H9 (cell line): Measurements from ENCODE around the gene GLS. TPM values are rescaled to one million over a fixed set of nuclear protein-coding genes. Genes with fewer than 3 reads are reported as not detected.

ENCODE experiments used
- DNase-seq: peaks from one replicate; pipeline ENCODE4 v3.0.0-alpha.2; 2017
- H2AFZ ChIP-seq: one replicate; pipeline ENCODE4 v1.6.1; 2013; ENCODE audit warnings: mild to moderate bottlenecking, low read length, control low read depth, moderate library complexity
- H2AK5ac ChIP-seq: 2 replicates; pipeline ENCODE4 v1.6.1; 2013; ENCODE audit warnings: low read length, control low read depth, mixed read lengths; ENCODE audit not compliant: insufficient read length
- H2BK120ac ChIP-seq: one replicate; pipeline ENCODE4 v1.6.1; 2013; ENCODE audit warnings: low read depth, mild to moderate bottlenecking, low read length, control low read depth, inconsistent platforms; ENCODE audit not compliant: poor library complexity, severe bottlenecking
- H2BK12ac ChIP-seq: 2 replicates; pipeline ENCODE4 v1.6.1; 2013; ENCODE audit warnings: low read length, control low read depth, mixed read lengths, low read depth; ENCODE audit not compliant: insufficient read length
- H2BK15ac ChIP-seq: 2 replicates; pipeline ENCODE4 v1.6.1; 2013; ENCODE audit warnings: low read depth, low read length, control low read depth
- H2BK20ac ChIP-seq: one replicate; pipeline ENCODE4 v1.6.1; 2013; ENCODE audit warnings: low read depth, mild to moderate bottlenecking, low read length, control low read depth, inconsistent platforms; ENCODE audit not compliant: poor library complexity, severe bottlenecking
- H2BK5ac ChIP-seq: 2 replicates; pipeline ENCODE4 v1.6.1; 2013; ENCODE audit warnings: low read length, control low read depth, mixed read lengths; ENCODE audit not compliant: insufficient read length
- H3K14ac ChIP-seq: 2 replicates; pipeline ENCODE4 v1.6.1; 2013; ENCODE audit warnings: low read length, control low read depth; ENCODE audit not compliant: insufficient read depth
- H3K18ac ChIP-seq: 2 replicates; pipeline ENCODE4 v1.6.1; 2013; ENCODE audit warnings: low read depth, mild to moderate bottlenecking, mixed read lengths, low read length, control low read depth; ENCODE audit not compliant: insufficient read length
- H3K23ac ChIP-seq: 2 replicates; pipeline ENCODE4 v1.6.1; 2013; ENCODE audit warnings: low read length, control low read depth, mixed read lengths, low read depth; ENCODE audit not compliant: insufficient read length
- H3K23me2 ChIP-seq: 2 replicates; pipeline ENCODE4 v1.6.1; 2013; ENCODE audit warnings: low read depth, mild to moderate bottlenecking, mixed read lengths, low read length, control low read depth; ENCODE audit not compliant: insufficient read length, poor library complexity, severe bottlenecking
- H3K27ac ChIP-seq: 2 replicates; pipeline ENCODE4 v1.5.1; 2013; ENCODE audit warnings: low read length, control low read depth, mixed read lengths, low read depth; ENCODE audit not compliant: insufficient read length
- H3K27me3 ChIP-seq: 2 replicates; pipeline ENCODE4 v1.6.1; 2013; ENCODE audit warnings: low read length, control low read depth, inconsistent platforms; ENCODE audit not compliant: insufficient read depth
- H3K4ac ChIP-seq: 2 replicates; pipeline ENCODE4 v1.6.1; 2013; ENCODE audit warnings: low read depth, mild to moderate bottlenecking, control low read depth, inconsistent platforms, low read length, moderate library complexity
- H3K4me1 ChIP-seq: 2 replicates; pipeline ENCODE4 v1.6.1; 2013; ENCODE audit warnings: low read length, control low read depth, inconsistent platforms; ENCODE audit not compliant: insufficient read depth
- H3K4me2 ChIP-seq: 2 replicates; pipeline ENCODE4 v1.6.1; 2013; ENCODE audit warnings: low read length, control low read depth, mixed read lengths; ENCODE audit not compliant: insufficient read length, insufficient read depth
- H3K56ac ChIP-seq: 2 replicates; pipeline ENCODE4 v1.6.1; 2013; ENCODE audit warnings: low read depth, mild to moderate bottlenecking, mixed read lengths, low read length, control low read depth; ENCODE audit not compliant: insufficient read length
- H3K79me1 ChIP-seq: 2 replicates; pipeline ENCODE4 v1.6.1; 2013; ENCODE audit warnings: low read depth, mild to moderate bottlenecking, moderate library complexity, low read length, control low read depth, inconsistent platforms; ENCODE audit not compliant: insufficient read depth, poor library complexity, severe bottlenecking
- H3K79me2 ChIP-seq: 2 replicates; pipeline ENCODE4 v1.6.1; 2013; ENCODE audit warnings: low read length, control low read depth, inconsistent platforms; ENCODE audit not compliant: insufficient read depth
- H3K9ac ChIP-seq: 2 replicates; pipeline ENCODE4 v1.6.1; 2013; ENCODE audit warnings: low read length, control low read depth, mixed read lengths; ENCODE audit not compliant: insufficient read length; ENCODE audit errors: extremely low read depth
- H3K9me3 ChIP-seq: one replicate; pipeline ENCODE4 v1.6.1; 2013; ENCODE audit warnings: low read depth, low read length, inconsistent platforms; ENCODE audit not compliant: control insufficient read depth
- H3T11ph ChIP-seq: one replicate; pipeline ENCODE4 v1.6.1; 2013; ENCODE audit warnings: mild to moderate bottlenecking, low read length, control low read depth, inconsistent platforms
- H4K20me1 ChIP-seq: one replicate; pipeline ENCODE4 v1.6.1; 2013; ENCODE audit not compliant: control insufficient read depth, insufficient read length, insufficient read depth
- H4K5ac ChIP-seq: 2 replicates; pipeline ENCODE4 v1.6.1; 2013; ENCODE audit warnings: low read depth, mild to moderate bottlenecking, mixed read lengths, low read length, control low read depth; ENCODE audit not compliant: insufficient read length
- H4K8ac ChIP-seq: replicated peaks from 2 replicates; pipeline ENCODE4 v1.6.1; 2013; ENCODE audit warnings: low read length, control low read depth, mixed read lengths, low read depth; ENCODE audit not compliant: insufficient read length
- H4K91ac ChIP-seq: 2 replicates; pipeline ENCODE4 v1.6.1; 2013; ENCODE audit warnings: low read depth, mild to moderate bottlenecking, moderate library complexity, mixed read lengths, low read length, control low read depth; ENCODE audit not compliant: insufficient read length
- H3K27ac Mint-ChIP-seq, 3 experiments: 2 replicates in 2 of 3; 3 replicates in 1 of 3; pipeline ENCODE4 v1.8.0; 2020 to 2021; ENCODE audit warnings: mixed read lengths in 3 of 3, mild to moderate bottlenecking in 1 of 3, moderate library complexity in 1 of 3
- H3K27me3 Mint-ChIP-seq: 2 replicates; pipeline ENCODE4 v1.8.0; 2021; ENCODE audit warnings: low read depth, mild to moderate bottlenecking, moderate library complexity, mixed read lengths
- H3K36me3 Mint-ChIP-seq, 3 experiments: 2 replicates in 2 of 3; 3 replicates in 1 of 3; pipeline ENCODE4 v1.8.0; 2020 to 2021; ENCODE audit warnings: low read depth in 3 of 3, mixed read lengths in 3 of 3; ENCODE audit not compliant: insufficient read depth in 1 of 3
- H3K4me1 Mint-ChIP-seq, 2 experiments: 2 replicates each; pipeline ENCODE4 v1.8.0; 2020; ENCODE audit warnings: mixed read lengths in 2 of 2
- H3K4me3 Mint-ChIP-seq, 2 experiments: 2 replicates in 1 of 2; 3 replicates in 1 of 2; pipeline ENCODE4 v1.8.0; 2020 to 2021; ENCODE audit warnings: mild to moderate bottlenecking in 2 of 2, mixed read lengths in 2 of 2, moderate library complexity in 1 of 2
- H3K9me3 Mint-ChIP-seq, 2 experiments: 2 replicates in 1 of 2; 3 replicates in 1 of 2; pipeline ENCODE4 v1.8.0; 2020; ENCODE audit warnings: mild to moderate bottlenecking in 2 of 2, mixed read lengths in 2 of 2, moderate library complexity in 1 of 2
- CTCF ChIP-seq: fragments of 200-600 bp; sonication (generic); conservative IDR thresholded peaks from 3 replicates; pipeline ENCODE4 v1.8.0; 2021; ENCODE audit warnings: antibody characterized with exemption, mild to moderate bottlenecking
- WGBS: extraction: QIAGEN DNeasy Blood & Tissue Kit; methylation state at CpG from one replicate; pipeline ENCODE4 v1.1.7; 2013; ENCODE audit warnings: missing lambda C conversion rate, low lambda C conversion rate, mixed read lengths; ENCODE audit not compliant: insufficient read length; ENCODE audit errors: extremely low coverage; 5-methylcytosine and 5-hydroxymethylcytosine counted together
- total RNA-seq: library from RNA; stranded (reverse); gene quantifications from 2 replicates; pipeline ENCODE4 v1.2.1, GENCODE V29; 2021

GLS gene
- total RNA-seq, 1 experiment from 2014 or later = 69.3 TPM

- DNase-seq = no peak
- Histone ChIP-seq H3K4ac (no peak overlapping the region), H3K27me3 (peaks cover 3% of the 10 kb centered on the region; the same call in 1 of the 2 replicates), H4K91ac (no peak overlapping the region), H2AK5ac (no peak overlapping the region), H2BK120ac (no peak overlapping the region), H2BK15ac (no peak overlapping the region), H3K23ac (no peak overlapping the region), H2BK12ac (no peak overlapping the region), H3K18ac (no peak overlapping the region), H3K9me3 (no peaks in the 10 kb centered on the region), H3K4me2 (no peak overlapping the region), H4K20me1 (no peaks in the 10 kb centered on the region), H4K5ac (no peak overlapping the region), H3K23me2 (peaks cover 7% of the 10 kb centered on the region), H2AFZ (no peak overlapping the region), H3T11ph (no peak overlapping the region), H3K9ac (no peak overlapping the region), H3K14ac (no peak overlapping the region), H3K56ac (no peak overlapping the region), H2BK20ac (no peak overlapping the region), H4K8ac (no peak overlapping the region), H3K27ac (no peak overlapping the region), H3K79me1 (no peaks in the 10 kb centered on the region), H3K4me1 (0 out of 2 replicates have a peak, but pooled peaks cover 2% of the 10 kb centered on the region), H2BK5ac (no peak overlapping the region), H3K79me2 (peaks cover 2% of the 10 kb centered on the region; the same call in 1 of the 2 replicates)
- Mint-ChIP-seq H3K27ac (no peak overlapping the region; a peak in 1 of 7 replicates), H3K9me3 (peaks cover 0 to 4% of the 10 kb centered on the region in 2 experiments; a peak in 1 of 5 replicates), H3K27me3 (no peaks in the 10 kb centered on the region), H3K4me1 (no peaks in the 10 kb centered on the region), H3K36me3 (peaks cover 9 to 40% (median 30%) of the 10 kb centered on the region in 3 experiments), H3K4me3 (no peak overlapping the region; a peak in 1 of 5 replicates)
- no peak for TF ChIP-seq CTCF
- WGBS = no CpG with 5 or more reads among the region's 14 CpGs
Observed at GRCh38 chr2:191010887-191011885, 130.6 kb downstream of the GLS start.
